ENCODE measurements around the gene GALNT3. TPM values are rescaled to one million over a fixed set of nuclear protein-coding genes. Genes with fewer than 3 reads are reported as not detected.

GALNT3 gene
- total RNA-seq, 1 donor from 2014 or later, result not detected

- intact Hi-C loops (cut with DNase I), result no loop called here
- no peak for ATAC-seq
- DNase-seq (ENCODE audit: missing footprints), result no peak
These were observed 7.1 kb upstream of the GALNT3 start for GRCh38 chr2:165801176-165801575.

GRCh38 chr2:165796819-165797530, 2.9 kb upstream of the GALNT3 start:
- DNase-seq (ENCODE audit: missing footprints) (no peak), ATAC-seq (no peak)
- intact Hi-C loops (cut with DNase I), result no loop called here

- intact Hi-C loops (cut with DNase I), result no loop called here
- DNase-seq (ENCODE audit: missing footprints) (no peak), ATAC-seq (no peak)
These were observed 2.1 kb upstream of the GALNT3 start for GRCh38 chr2:165796129-165796528.

- ATAC-seq (no peak), DNase-seq (ENCODE audit: missing footprints) (no peak)
- intact Hi-C loops (cut with DNase I), result no loop called here
These were observed 964 bp upstream of the GALNT3 start for GRCh38 chr2:165795011-165795410.

GRCh38 chr2:165794536-165794928, 485 bp upstream of the GALNT3 start:
- intact Hi-C loops (cut with DNase I), result no loop called here
- peak; percentile 70 for DNase-seq (ENCODE audit: missing footprints)

GRCh38 chr2:165793161-165793778, 777 bp downstream of the GALNT3 start:
- no peak for ATAC-seq
- DNase-seq (ENCODE audit: missing footprints), result peak; percentile 68
- intact Hi-C loops (cut with DNase I), result no loop called here

More at GRCh38 chr2:165794536-165794928, 485 bp upstream of the GALNT3 start:
- ATAC-seq, result peak; percentile 65

GRCh38 chr2:165792104-165792454, 2.0 kb downstream of the GALNT3 start:
- ATAC-seq, result no peak
- intact Hi-C loops (cut with DNase I), result no loop called here
- no peak for DNase-seq (ENCODE audit: missing footprints)

GRCh38 chr2:165791421-165792103, 2.5 kb downstream of the GALNT3 start:
- DNase-seq (ENCODE audit: missing footprints) (no peak), ATAC-seq (no peak)
- intact Hi-C loops (cut with DNase I), result no loop called here

- ATAC-seq (no peak), DNase-seq (ENCODE audit: missing footprints) (no peak)
- intact Hi-C loops (cut with DNase I), result no loop called here
These were observed 3.6 kb downstream of the GALNT3 start for GRCh38 chr2:165790466-165790865.

- no peak for DNase-seq (ENCODE audit: missing footprints)
- intact Hi-C loops (cut with DNase I), result no loop called here
- ATAC-seq, result no peak
These were observed 6.7 kb downstream of the GALNT3 start for GRCh38 chr2:165787334-165787733.

GRCh38 chr2:165779706-165780105, 14.3 kb downstream of the GALNT3 start:
- no peak for DNase-seq (ENCODE audit: missing footprints)
- intact Hi-C loops (cut with DNase I), result no loop called here

GRCh38 chr2:165778653-165779451, 15.2 kb downstream of the GALNT3 start:
- no peak for DNase-seq (ENCODE audit: missing footprints)

More at GRCh38 chr2:165779706-165780105, 14.3 kb downstream of the GALNT3 start:
- ATAC-seq, result no peak

GRCh38 chr2:165778187-165778556, 15.9 kb downstream of the GALNT3 start:
- no peak for DNase-seq (ENCODE audit: missing footprints)
- intact Hi-C loops (cut with DNase I), result no loop called here
- no peak for ATAC-seq

More at GRCh38 chr2:165778653-165779451, 15.2 kb downstream of the GALNT3 start:
- ATAC-seq, result no peak
- intact Hi-C loops (cut with DNase I), result no loop called here

- ATAC-seq (no peak), DNase-seq (ENCODE audit: missing footprints) (no peak)
- intact Hi-C loops (cut with DNase I), result no loop called here
These were observed 16.4 kb downstream of the GALNT3 start for GRCh38 chr2:165777522-165778186.

GRCh38 chr2:165776796-165777195, 17.3 kb downstream of the GALNT3 start:
- ATAC-seq (no peak), DNase-seq (ENCODE audit: missing footprints) (no peak)
- intact Hi-C loops (cut with DNase I), result no loop called here

- ATAC-seq (no peak), DNase-seq (ENCODE audit: missing footprints) (no peak)
- intact Hi-C loops (cut with DNase I), result no loop called here
These were observed 18.0 kb downstream of the GALNT3 start for GRCh38 chr2:165776013-165776412.

GRCh38 chr2:165773684-165774083, 20.4 kb downstream of the GALNT3 start:
- DNase-seq (ENCODE audit: missing footprints) (no peak), ATAC-seq (no peak)
- intact Hi-C loops (cut with DNase I), result no loop called here

GRCh38 chr2:165772183-165772582, 21.9 kb downstream of the GALNT3 start:
- ATAC-seq (no peak), DNase-seq (ENCODE audit: missing footprints) (no peak)
- intact Hi-C loops (cut with DNase I), result no loop called here

Measured in Right ventricle myocardium inferior (tissue), 1 donor.